Activated naive CD4-positive, alpha-beta T cell treated with anti-CD3 and anti-CD28 coated beads, Interleukin-2, amount 50 U/mL, for 16 hours (primary cell): ENCODE results near the gene GNG7.
"Not testable (repeated sequence)": the region's sequence is repeated elsewhere in the genome, so short reads cannot be mapped to it uniquely, and the experiment has no call there.

Experiments
- DNase-seq: peaks from one replicate; pipeline ENCODE4 v3.0.0-alpha.2; 2020

The GNG7 gene

GRCh38 chr19:2711172-2711874 lies 8.8 kb upstream of the GNG7 start:
- no peak for DNase-seq

- no peak for DNase-seq
These were observed 3.8 kb upstream of the GNG7 start for GRCh38 chr19:2706251-2706650.

- no peak for DNase-seq
These were observed 1.3 kb upstream of the GNG7 start for GRCh38 chr19:2703691-2704216.

GRCh38 chr19:2703077-2703437 lies 563 bp upstream of the GNG7 start:
- DNase-seq = no peak

- DNase-seq = no peak
These were observed 929 bp downstream of the GNG7 start for GRCh38 chr19:2701361-2702169.

- no peak for DNase-seq
These were observed 1.7 kb downstream of the GNG7 start for GRCh38 chr19:2700660-2701360.

- no peak for DNase-seq
These were observed 2.9 kb downstream of the GNG7 start for GRCh38 chr19:2699413-2700140.

GRCh38 chr19:2694196-2694595 lies 8.3 kb downstream of the GNG7 start:
- DNase-seq = no peak

- no peak for DNase-seq
These were observed 8.9 kb downstream of the GNG7 start for GRCh38 chr19:2693492-2694160.

- no peak for DNase-seq
These were observed 10.5 kb downstream of the GNG7 start for GRCh38 chr19:2691951-2692350.

GRCh38 chr19:2690856-2691255 lies 11.6 kb downstream of the GNG7 start:
- no peak for DNase-seq

GRCh38 chr19:2686360-2686759 lies 16.1 kb downstream of the GNG7 start:
- no peak for DNase-seq

GRCh38 chr19:2685204-2685704 lies 17.2 kb downstream of the GNG7 start:
- no peak for DNase-seq

GRCh38 chr19:2683430-2684003 lies 19.0 kb downstream of the GNG7 start:
- DNase-seq = no peak

GRCh38 chr19:2680808-2681207 lies 21.7 kb downstream of the GNG7 start:
- no peak for DNase-seq

- DNase-seq = no peak
These were observed 23.1 kb downstream of the GNG7 start for GRCh38 chr19:2679439-2679838.

- DNase-seq = not testable (repeated sequence)
These were observed 23.5 kb downstream of the GNG7 start for GRCh38 chr19:2678948-2679347.

- DNase-seq = no peak
These were observed 24.3 kb downstream of the GNG7 start for GRCh38 chr19:2678044-2678671.

- no peak for DNase-seq
These were observed 25.7 kb downstream of the GNG7 start for GRCh38 chr19:2676823-2677222.

GRCh38 chr19:2675892-2676291 lies 26.6 kb downstream of the GNG7 start:
- DNase-seq = no peak

GRCh38 chr19:2670217-2670616 lies 32.3 kb downstream of the GNG7 start:
- DNase-seq = no peak
